ENCODE data around the gene SMIM20. TPM values are rescaled to one million over a fixed set of nuclear protein-coding genes. Genes with fewer than 3 reads are reported as not detected.

The SMIM20 gene
- total and polyA plus RNA-seq, 2 experiments from 2014 or later = 56.6 to 82.9 TPM

DNA sequence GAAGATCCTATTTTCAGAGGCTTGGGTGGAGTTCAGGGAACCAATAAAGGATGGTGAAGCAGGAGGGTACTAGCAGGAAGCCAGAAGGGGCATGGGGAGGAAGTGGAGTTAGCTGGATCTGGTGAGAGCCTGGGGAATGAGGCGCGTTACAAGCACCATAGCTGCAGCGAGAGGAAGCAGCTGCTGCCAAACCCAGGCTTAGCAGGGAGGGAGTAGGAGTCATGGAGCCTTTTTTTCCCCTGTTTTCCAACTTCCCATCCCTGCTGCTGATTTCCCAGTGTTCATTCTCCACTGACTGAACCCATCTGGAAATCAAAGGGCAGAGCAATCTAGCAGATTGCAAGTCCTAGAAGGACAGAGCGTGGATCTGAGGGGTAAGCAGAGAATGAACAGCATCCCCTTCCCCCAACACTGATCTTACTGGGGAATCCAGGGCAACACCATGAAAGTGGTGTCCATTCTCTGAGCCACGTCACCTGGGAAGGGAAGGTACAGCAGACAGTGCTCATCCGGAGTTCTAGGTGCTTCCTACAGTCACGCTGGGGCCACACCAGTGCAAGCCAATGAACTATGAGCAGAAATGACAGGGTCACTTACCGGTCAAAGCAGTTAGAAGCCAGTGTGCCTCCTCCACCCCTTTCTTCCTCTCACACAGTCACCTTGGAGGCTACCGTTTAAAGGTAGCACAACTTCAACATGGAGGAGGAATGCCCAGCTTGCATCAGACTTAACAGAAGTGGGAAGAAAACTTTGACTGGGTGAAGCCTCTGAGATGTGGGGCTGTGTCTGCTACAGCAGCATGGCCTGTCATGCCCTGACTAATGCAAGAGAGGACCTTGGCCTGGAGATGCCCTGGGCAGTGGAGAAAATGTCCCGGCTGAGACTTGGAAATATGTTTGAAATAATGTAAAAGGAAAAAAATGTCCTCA lies 36.7 kb downstream of the SMIM20 start (continued):
- TF ChIP-seq ZNF114 (CRISPR knock-in tag; IDR thresholded peaks at IDR 0.05) (no peak), JUNB (IDR thresholded peaks at IDR 0.05; ENCODE audit: unreplicated experiment) (no peak), NANOG (IDR thresholded peaks at IDR 0.05; ENCODE audit: borderline replicate concordance) (no peak), EZH2phosphoT487 (IDR thresholded peaks at IDR 0.05; ENCODE audit: unreplicated experiment) (no peak)
- TF ChIP-seq, protein P1, sequence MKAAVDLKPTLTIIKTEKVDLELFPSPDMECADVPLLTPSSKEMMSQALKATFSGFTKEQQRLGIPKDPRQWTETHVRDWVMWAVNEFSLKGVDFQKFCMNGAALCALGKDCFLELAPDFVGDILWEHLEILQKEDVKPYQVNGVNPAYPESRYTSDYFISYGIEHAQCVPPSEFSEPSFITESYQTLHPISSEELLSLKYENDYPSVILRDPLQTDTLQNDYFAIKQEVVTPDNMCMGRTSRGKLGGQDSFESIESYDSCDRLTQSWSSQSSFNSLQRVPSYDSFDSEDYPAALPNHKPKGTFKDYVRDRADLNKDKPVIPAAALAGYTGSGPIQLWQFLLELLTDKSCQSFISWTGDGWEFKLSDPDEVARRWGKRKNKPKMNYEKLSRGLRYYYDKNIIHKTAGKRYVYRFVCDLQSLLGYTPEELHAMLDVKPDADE (IDR thresholded peaks at IDR 0.05) = no peak

DNA sequence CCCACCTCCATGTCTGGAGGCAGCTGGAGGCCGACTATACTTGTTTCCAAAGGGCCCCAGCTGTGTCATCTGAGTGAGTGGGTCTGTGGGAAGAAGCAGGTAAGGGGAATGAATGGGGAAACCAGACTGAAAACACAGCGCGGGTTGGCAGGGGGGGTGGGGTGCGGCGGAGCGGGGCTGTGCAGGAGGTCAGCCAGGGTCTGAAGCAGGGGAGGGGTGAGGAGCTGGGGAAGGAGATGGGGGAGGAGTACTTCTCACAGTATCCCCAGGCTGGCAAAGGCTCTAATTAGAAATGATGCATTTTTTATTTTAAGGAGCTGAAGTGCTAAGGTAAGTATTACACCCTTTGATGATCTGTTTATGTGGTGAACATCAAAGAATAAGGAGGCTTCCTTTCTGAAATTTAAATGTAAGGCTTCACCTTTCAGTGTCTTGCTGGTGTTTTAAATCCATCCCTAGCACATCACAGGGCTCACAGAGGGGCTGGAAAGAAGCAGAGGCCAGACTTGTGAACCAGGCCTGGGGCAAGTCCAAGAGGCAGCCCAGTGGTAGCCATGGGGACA lies 37.5 kb downstream of the SMIM20 start:
- no peak overlapping the region for H3K4me3 Mint-ChIP-seq
- DNase-seq (ENCODE audit: low spot score) = no peak
- Histone ChIP-seq H2AFZ (no peak overlapping the region), H3K27me3 (ENCODE audit: insufficient read depth) (no peaks in the 10 kb centered on the region), H3K4me2 (no peak overlapping the region), H3K36me3 (ENCODE audit: insufficient read depth) (no peaks in the 10 kb centered on the region), H3K4me1 (ENCODE audit: insufficient read depth) (peaks cover 38% of the 10 kb centered on the region), H3K27ac (ENCODE audit: low read depth) (no peak overlapping the region), H3K9me2 (ENCODE audit: insufficient read depth) (no peaks in the 10 kb centered on the region), H3K4me3 (no peak overlapping the region), H3K79me2 (replicated peaks; ENCODE audit: insufficient read depth) (no peaks in the 10 kb centered on the region), H3F3A (replicated peaks; ENCODE audit: low read depth) (no peaks in the 10 kb centered on the region), H4K20me1 (replicated peaks; ENCODE audit: insufficient read depth) (no peaks in the 10 kb centered on the region)
- no peaks in the 10 kb centered on the region; the same call in 2 of the 3 replicates for H3K9me3 Mint-ChIP-seq
- no peaks in the 10 kb centered on the region for H3K36me3 Mint-ChIP-seq (ENCODE audit: low read depth)
- no peak overlapping the region for H3K27ac Mint-ChIP-seq
- H3K4me1 Mint-ChIP-seq = peaks cover 57% of the 10 kb centered on the region
- H3K27me3 Mint-ChIP-seq (ENCODE audit: insufficient read depth, low read depth, poor library complexity) = peaks cover 15% of the 10 kb centered on the region
- TF ChIP-seq EZH2phosphoT487 (IDR thresholded peaks at IDR 0.05; ENCODE audit: unreplicated experiment) = no peak
- no peak for TF ChIP-seq ZNF114 (CRISPR knock-in tag; IDR thresholded peaks at IDR 0.05)
- no peak for TF ChIP-seq CREB1 (CRISPR knock-in tag; IDR thresholded peaks at IDR 0.05; ENCODE audit: low read depth)
- TF ChIP-seq, protein P2, sequence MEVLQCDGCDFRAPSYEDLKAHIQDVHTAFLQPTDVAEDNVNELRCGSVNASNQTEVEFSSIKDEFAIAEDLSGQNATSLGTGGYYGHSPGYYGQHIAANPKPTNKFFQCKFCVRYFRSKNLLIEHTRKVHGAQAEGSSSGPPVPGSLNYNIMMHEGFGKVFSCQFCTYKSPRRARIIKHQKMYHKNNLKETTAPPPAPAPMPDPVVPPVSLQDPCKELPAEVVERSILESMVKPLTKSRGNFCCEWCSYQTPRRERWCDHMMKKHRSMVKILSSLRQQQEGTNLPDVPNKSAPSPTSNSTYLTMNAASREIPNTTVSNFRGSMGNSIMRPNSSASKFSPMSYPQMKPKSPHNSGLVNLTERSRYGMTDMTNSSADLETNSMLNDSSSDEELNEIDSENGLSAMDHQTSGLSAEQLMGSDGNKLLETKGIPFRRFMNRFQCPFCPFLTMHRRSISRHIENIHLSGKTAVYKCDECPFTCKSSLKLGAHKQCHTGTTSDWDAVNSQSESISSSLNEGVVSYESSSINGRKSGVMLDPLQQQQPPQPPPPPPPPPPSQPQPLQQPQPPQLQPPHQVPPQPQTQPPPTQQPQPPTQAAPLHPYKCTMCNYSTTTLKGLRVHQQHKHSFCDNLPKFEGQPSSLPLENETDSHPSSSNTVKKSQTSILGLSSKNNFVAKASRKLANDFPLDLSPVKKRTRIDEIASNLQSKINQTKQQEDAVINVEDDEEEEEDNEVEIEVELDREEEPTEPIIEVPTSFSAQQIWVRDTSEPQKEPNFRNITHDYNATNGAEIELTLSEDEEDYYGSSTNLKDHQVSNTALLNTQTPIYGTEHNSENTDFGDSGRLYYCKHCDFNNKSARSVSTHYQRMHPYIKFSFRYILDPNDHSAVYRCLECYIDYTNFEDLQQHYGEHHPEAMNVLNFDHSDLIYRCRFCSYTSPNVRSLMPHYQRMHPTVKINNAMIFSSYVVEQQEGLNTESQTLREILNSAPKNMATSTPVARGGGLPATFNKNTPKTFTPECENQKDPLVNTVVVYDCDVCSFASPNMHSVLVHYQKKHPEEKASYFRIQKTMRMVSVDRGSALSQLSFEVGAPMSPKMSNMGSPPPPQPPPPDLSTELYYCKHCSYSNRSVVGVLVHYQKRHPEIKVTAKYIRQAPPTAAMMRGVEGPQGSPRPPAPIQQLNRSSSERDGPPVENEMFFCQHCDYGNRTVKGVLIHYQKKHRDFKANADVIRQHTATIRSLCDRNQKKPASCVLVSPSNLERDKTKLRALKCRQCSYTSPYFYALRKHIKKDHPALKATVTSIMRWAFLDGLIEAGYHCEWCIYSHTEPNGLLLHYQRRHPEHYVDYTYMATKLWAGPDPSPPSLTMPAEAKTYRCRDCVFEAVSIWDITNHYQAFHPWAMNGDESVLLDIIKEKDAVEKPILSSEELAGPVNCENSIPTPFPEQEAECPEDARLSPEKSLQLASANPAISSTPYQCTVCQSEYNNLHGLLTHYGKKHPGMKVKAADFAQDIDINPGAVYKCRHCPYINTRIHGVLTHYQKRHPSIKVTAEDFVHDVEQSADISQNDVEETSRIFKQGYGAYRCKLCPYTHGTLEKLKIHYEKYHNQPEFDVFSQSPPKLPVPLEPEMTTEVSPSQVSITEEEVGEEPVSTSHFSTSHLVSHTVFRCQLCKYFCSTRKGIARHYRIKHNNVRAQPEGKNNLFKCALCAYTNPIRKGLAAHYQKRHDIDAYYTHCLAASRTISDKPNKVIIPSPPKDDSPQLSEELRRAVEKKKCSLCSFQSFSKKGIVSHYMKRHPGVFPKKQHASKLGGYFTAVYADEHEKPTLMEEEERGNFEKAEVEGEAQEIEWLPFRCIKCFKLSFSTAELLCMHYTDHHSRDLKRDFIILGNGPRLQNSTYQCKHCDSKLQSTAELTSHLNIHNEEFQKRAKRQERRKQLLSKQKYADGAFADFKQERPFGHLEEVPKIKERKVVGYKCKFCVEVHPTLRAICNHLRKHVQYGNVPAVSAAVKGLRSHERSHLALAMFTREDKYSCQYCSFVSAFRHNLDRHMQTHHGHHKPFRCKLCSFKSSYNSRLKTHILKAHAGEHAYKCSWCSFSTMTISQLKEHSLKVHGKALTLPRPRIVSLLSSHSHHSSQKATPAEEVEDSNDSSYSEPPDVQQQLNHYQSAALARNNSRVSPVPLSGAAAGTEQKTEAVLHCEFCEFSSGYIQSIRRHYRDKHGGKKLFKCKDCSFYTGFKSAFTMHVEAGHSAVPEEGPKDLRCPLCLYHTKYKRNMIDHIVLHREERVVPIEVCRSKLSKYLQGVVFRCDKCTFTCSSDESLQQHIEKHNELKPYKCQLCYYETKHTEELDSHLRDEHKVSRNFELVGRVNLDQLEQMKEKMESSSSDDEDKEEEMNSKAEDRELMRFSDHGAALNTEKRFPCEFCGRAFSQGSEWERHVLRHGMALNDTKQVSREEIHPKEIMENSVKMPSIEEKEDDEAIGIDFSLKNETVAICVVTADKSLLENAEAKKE (CRISPR knock-in tag; IDR thresholded peaks at IDR 0.05) = no peak
- TF ChIP-seq ZNF331 (CRISPR knock-in tag; IDR thresholded peaks at IDR 0.05; ENCODE audit: low read depth) = no peak
- TF ChIP-seq, protein P1 (IDR thresholded peaks at IDR 0.05) = no peak
- no peak for TF ChIP-seq STAT1 (IDR thresholded peaks at IDR 0.05; ENCODE audit: unreplicated experiment)
- ATAC-seq = peak; percentile 18

Data from GM23338 (cell line).